ENCODE data around the gene MCRIP2. TPM values are rescaled to one million over a fixed set of nuclear protein-coding genes. Genes with fewer than 3 reads are reported as not detected.

Gene MCRIP2
- polyA plus RNA-seq, 1 donor: 15.5 TPM

DNA sequence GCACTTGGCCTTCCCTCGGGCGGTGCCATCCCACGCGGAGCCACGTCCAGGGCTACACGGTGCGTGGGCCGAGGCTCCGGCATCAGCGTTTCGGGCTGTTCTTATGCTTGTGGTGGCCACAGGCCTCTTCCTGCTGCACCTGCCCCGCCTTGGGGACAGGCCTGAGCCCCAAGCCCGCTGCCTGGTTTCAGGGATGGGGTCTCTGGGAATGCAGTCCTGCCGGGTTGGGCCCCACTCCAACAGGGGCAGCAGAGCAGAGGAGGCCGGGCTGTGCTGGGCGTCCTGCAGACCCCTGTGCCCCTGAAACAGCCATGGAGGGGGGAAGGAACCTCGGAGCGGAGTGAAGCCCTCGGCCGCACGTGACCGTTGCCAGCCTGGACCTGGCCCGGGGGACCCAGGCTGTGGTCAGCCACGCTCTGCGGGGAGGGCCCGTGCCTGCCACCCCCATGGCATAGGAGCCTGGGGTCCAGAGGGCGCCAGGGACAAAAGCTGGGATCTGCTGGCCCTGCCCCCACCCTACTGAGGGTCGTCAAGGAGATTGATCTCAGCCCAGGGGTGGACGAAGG is 11.3 kb upstream of the MCRIP2 start:
- no peak for DNase-seq

DNA sequence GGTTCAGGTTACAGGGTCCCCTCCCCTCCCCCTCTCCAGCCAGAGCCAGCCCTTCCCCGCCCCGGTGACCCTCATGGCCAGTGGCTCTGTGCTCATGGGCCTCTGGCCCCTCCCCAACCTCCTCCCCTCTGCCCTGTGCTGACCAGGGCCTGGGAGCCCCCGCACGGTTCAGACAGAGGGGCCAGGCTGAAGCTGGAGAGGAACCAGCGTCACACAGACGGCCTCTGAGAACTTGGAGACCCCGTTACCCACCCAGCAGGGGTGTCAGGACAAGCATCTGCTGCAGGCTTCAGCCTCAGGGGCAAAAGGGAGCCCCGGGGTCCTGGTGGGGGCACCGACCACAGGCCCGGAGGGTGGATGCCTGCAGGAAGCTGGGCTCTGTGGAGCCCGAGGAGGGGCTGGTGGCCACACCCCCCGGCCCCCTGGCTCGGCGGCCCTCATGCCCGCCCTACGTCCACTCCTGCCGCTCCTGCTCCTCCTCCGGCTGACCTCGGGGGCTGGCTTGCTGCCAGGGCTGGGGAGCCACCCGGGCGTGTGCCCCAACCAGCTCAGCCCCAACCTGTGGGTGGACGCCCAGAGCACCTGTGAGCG is 10.7 kb upstream of the MCRIP2 start, which contains the start of gene WFIKKN1:
WFIKKN1 (plus strand) TSS at position 171 of the 591 bp plus-strand sequence; CDS start at position 440, 269 bp downstream.
- DNase-seq: no peak

DNA sequence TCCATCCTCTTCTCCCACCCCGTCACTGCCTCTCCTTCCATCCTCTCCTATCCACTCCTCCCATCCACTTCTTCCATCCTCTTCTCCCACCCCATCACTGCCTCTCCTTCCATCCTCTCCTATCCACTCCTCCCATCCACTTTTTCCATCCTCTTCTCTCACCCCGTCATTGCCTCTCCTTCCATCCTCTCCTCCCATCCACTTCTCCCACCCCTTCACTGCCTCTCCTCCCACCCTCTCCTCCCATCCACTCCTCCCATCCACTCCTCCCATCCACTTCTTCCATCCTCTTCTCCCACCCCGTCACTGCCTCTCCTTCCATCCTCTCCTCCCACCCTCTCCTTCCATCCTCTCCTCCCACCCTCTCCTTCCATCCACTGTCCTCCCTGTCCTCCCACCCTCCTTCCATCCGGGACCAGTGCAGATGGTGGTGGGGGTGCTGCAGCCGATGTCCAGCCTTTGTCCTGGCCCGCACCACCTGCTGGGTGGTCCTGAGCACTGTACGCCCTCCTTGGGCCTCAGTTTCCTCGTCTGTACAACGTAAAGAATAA is 9.7 kb upstream of the MCRIP2 start:
- DNase-seq: no peak

DNA sequence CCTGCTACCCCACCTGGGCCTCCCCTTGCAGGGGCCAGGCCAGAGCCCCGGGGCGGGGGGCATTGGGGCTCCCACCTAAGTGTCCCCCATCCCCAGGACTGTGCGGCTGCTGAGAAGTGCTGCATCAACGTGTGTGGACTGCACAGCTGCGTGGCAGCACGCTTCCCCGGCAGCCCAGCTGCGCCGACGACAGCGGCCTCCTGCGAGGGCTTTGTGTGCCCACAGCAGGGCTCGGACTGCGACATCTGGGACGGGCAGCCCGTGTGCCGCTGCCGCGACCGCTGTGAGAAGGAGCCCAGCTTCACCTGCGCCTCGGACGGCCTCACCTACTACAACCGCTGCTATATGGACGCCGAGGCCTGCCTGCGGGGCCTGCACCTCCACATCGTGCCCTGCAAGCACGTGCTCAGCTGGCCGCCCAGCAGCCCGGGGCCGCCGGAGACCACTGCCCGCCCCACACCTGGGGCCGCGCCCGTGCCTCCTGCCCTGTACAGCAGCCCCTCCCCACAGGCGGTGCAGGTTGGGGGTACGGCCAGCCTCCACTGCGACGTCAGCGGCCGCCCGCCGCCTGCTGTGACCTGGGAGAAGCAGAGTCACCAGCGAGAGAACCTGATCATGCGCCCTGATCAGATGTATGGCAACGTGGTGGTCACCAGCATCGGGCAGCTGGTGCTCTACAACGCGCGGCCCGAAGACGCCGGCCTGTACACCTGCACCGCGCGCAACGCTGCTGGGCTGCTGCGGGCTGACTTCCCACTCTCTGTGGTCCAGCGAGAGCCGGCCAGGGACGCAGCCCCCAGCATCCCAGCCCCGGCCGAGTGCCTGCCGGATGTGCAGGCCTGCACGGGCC is 8.9 kb upstream of the MCRIP2 start:
- no peak for DNase-seq

DNA sequence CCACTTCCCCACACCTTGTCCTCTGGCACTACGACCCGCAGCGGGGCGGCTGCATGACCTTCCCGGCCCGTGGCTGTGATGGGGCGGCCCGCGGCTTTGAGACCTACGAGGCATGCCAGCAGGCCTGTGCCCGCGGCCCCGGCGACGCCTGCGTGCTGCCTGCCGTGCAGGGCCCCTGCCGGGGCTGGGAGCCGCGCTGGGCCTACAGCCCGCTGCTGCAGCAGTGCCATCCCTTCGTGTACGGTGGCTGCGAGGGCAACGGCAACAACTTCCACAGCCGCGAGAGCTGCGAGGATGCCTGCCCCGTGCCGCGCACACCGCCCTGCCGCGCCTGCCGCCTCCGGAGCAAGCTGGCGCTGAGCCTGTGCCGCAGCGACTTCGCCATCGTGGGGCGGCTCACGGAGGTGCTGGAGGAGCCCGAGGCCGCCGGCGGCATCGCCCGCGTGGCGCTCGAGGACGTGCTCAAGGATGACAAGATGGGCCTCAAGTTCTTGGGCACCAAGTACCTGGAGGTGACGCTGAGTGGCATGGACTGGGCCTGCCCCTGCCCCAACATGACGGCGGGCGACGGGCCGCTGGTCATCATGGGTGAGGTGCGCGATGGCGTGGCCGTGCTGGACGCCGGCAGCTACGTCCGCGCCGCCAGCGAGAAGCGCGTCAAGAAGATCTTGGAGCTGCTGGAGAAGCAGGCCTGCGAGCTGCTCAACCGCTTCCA is 8.1 kb upstream of the MCRIP2 start:
- DNase-seq: no peak

DNA sequence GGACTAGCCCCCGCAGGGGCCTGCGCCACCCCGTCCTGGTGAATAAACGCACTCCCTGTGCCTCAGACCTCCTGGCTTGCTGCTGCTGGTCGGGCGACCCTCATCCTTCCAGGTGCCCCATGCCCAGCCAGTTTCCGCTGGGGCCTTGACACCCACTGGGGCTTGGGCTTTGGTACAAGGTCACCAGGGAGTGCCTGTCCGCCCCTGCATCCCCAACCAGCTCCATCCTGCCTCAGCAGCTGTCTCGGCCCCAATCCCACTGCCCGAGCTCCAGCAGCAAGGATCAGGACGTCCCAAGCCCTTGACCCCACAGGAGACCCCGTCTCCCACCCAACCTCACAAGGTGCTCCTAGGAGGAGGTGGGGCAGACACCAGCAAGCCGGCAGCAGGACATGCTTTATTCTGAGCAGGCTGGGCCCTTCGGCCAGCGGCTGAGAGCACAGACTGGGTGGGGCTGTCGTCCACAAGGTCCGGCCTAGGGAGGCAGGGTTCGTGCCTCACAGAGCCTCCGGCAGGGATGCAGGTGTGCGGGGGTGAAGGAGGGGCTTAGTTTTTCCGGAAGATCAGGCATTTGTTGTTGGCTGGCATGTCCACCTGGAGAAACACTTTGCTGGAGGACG is 7.5 kb upstream of the MCRIP2 start:
- no peak for DNase-seq

DNA sequence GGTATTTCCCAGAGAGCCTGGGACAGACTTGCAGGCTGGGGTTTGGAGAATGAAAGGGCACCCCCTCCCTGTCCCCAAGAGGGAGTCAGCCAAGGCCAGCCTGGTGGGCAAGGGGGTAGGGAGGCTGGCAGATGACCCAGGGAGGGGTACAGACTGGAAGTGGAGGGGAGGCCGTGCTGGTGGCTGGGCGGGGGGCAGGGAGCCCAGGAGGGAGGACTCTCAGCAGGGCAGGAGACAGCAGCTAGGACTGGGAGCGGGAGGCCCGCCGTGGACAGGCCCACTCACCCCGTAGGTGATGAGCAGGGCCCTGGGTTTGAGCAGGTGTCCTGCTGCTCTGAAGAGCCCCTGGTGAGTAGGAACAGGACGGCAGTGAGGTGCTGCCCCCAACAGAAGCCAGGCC is 6.6 kb upstream of the MCRIP2 start:
- no peak for DNase-seq

DNA sequence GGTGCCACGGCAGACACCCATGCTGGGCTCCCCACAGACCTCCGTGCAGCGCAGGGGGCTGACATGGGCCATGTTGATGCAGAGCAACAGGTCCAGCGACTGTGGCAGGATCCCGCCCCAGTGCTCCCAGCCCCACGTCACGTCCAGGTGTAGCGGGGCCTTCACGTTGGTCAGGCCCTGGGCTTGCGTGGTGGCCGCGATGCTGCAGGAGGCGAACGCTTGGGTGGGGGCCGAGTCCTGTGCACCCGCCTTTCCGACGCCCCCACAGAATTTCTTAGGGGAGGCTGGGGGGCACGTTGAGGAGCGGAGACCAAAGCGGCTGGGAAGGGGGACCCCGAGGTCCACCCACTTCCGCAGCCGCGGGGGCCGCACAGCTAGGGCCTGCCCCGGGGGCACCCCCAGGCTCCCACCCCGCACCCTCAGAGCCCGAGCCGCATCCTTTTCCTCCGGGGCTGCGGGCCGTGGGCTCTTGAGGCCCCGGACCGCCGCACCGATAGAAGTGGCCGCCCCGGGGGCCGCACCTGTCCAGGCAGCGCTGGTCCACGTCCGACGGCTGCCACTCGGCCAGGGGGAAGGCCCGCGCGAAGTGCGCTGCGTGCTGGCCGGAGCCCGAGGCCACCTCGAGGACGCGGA is 5.9 kb upstream of the MCRIP2 start:
- no peak for DNase-seq

DNA sequence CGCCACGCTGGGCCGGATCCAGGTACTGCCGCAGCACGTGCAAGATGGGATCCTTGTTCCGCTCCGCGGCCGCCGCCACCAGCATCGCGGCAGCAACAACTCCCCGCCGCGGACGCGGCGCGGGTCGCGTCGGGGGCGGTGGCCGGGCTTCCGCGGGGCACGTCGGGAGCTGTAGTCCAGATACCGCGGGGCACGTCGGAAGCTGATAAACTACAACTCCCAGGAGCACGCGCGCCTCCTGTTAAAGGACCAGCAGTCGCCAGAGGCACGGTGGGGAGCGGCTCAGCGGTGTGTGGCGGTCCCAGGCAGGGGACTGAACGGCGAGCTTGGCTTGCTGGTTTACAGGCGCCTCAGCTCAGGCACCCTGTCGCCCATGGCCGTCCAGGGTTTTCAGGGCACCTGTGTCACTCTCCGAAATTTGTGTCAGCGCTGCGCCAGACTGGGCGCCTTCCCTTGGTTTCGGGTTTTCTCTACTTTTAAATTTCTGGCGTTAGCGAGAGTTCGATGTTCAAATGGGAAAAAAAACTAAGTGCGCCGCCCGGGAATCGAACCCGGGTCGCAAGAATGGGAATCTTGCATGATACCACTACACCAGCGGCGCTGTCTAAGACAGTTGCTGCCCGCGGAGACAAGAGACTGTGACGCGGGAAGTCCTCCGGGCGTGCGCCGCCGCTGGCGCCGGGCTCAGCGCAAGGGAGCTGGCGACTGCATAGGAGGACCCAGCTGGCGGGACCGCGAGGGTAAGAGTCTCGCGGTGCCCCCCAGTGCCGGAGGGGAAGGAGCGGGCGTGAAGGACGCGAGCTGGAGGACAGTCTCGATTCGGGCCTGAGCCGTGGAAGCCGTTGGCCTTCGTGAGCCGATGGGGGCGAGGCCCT is 5.2 kb upstream of the MCRIP2 start, which contains the start of gene METTL26:
METTL26 (minus strand) TSS at position 100 of the 875 bp plus-strand sequence; CDS start at position 85, 15 bp downstream.
- peak; percentile 92 for DNase-seq

DNA sequence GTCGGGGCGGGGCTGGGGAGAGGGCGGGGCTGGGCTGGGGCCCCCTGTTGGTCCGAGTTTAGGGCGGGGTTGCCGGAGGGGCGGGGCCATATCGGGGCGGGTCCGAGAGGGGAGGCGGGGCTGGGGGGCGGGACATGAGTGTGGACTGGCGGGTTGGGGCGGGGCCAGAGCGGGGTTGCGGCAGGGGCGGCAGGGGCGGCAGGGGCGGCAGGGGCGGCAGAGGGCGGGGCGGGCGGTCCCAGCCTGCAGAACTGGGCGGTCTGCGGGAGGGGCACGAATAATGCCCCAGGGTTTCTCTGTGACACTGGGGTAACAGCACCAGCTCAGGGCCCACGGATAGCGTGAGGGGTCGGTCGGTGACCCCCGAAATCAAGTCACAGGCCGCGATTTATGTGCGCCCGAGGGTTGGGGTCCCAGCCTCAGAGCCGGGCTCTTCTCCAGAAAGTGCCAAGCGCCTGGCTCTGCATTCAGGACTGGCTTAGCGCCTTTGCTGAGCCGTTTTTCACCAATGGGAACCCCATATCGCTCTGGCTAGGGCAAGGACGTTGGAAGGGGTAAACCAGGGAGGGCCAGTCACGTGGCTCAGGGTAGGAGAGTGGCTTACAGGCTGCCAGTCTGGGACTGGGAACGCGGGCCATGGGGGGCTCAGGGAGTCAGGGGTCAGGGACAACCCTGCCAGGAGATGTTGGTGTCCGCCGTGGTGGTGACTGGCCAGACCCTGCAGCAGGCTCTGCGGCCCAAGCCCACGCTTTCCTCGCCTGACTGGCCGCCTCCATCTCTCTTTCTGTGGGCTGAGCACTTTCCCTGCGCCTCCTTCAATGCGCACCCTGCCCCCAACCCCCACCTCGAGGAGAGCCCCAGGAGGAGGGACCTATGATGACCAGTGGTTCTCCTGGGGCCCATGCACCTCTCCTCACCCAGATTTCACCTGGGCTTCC is 4.3 kb upstream of the MCRIP2 start:
- peak; percentile 87 for DNase-seq

DNA sequence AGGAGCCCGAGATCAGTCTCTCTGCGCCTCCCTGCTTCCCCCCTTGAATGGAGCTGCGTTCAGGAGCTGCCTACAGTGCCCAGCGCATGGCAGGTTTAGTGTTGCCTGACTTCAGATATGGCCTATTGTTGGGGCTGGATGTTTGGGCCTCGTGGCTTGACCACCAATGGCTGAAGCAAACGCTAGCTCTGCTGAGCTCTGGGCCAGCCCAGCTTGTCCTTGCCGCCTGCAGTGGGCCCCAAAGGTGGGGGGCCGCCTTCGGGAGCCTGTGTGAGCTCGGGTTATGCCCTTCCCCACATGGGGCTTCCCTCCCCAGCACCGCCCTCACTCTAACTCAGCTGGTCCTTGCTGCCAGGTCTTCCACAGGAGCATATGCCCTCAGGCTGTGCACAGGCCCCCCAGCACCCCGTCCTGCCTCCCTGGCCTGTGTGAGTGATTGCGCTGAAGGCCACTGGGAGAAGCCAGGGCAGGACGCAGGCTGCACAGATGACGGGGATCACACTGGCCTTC is 3.5 kb upstream of the MCRIP2 start:
- DNase-seq: no peak

DNA sequence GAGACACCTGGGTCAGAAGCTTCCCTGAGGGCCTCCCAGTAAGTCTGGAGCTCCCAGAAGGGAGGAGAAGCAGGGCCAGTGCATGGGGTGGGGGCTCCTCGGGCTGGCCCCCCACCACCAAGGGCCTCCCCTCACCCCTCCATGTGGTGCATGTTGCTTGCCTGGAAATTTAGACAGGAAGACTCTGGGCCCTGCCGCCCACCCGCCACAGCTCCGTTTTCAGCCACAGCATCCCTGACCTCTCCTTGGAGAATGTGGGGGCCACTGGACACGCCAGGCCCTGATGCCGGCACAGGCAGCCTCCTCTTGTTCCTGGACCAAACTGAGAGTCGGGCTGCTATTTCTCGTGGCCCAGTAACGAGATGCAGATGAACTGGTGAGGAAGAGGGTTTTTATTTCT is 2.8 kb upstream of the MCRIP2 start:
- DNase-seq: no peak

DNA sequence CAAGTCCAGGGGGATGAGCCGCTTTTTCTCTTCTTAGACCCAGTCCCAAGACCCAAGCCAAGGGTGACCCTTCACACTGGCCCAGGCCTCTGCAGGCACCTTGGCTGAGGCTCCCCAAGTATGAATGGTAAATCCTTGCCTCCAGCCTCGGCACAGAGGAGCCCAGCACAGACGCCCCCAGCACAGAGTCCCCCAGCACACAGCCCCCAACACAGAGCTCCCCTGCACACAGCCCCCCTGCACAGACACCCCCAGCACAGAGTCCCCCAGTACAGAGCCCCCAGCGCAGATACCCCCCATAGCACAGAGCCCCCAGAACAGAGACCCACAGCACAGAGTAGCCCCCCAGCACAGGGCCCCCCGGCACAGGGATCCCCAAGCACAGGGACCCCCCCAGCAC is 1.0 kb upstream of the MCRIP2 start:
- DNase-seq: no peak

DNA sequence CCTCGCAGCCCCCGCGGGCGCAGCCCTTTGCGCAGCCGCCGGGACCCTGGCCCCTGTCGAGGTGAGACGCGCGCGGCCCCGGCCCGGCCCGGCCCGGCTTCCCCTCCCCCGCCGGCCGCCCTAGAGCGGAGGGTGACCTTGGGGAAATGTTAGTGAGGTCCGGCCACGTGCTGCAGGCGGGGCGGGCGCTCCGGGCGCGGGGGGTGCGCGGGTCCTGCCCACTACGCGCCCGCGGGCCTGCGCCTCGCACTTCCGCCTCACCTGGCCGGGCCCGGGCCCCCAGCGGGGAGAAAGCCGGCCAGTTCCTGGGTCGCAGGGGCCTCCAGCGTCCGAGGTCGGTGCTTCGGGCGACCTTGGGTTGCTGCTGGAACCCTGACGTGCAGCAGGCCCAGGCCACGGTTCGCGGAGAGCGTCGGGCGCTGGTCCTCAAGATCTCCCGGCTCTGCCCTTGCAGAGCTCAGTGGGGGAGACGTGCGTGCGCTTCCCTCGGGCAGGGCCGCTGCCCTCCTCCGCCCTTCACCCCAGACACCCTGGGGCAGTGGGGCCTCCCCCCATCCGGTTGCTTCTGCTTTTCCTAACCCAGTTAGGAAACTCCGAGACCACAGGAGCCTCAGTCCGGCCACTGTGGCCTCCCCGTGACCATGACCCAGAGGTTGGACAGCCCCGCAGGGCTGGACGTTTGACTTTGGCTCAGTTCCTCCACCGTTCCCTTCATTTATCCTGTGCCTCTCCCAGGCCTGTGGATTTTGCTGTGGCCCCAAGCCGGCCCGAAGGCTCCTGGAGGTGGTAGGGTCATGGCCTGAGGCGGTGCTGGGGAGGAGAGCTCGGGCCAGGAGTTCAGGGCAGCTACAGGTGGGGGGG is 791 bp downstream of the MCRIP2 start:
- no peak for DNase-seq

DNA sequence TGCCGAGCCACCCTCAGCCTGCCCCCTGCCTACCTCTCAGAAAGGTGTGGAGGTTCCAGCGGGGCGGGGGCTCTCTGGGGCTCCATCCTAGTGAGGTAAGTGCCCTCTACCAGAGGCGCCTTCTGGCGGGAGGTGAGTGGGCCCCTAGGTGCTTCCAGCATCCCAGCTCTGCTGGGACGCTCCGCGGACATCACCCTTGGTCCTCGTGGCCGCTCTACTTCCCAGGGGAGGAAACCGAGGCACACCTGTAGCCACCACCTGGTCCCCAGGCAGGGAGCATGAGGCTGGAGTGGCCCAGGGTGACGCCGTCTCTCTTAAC is 1.4 kb downstream of the MCRIP2 start:
- no peak for DNase-seq

DNA sequence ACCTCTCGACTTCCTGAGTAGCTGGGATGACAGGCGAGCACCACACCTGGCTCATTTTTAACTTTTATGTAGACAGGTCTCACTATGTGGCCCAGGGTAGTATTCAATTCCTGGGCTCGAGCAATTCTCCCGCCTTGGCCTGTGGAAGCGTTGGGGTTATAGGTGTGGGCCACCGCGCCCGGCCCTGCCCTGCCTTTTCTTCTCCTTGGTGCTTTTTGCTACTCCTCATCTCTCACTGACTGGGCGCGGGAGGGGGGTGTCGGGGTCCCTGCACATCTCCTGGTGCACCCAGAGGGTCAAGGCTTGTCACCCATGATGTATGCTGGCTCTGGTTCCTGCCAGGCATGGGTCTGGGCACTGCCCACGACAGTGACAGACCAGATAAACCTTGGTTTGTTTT is 2.9 kb downstream of the MCRIP2 start:
- no peak for DNase-seq

DNA sequence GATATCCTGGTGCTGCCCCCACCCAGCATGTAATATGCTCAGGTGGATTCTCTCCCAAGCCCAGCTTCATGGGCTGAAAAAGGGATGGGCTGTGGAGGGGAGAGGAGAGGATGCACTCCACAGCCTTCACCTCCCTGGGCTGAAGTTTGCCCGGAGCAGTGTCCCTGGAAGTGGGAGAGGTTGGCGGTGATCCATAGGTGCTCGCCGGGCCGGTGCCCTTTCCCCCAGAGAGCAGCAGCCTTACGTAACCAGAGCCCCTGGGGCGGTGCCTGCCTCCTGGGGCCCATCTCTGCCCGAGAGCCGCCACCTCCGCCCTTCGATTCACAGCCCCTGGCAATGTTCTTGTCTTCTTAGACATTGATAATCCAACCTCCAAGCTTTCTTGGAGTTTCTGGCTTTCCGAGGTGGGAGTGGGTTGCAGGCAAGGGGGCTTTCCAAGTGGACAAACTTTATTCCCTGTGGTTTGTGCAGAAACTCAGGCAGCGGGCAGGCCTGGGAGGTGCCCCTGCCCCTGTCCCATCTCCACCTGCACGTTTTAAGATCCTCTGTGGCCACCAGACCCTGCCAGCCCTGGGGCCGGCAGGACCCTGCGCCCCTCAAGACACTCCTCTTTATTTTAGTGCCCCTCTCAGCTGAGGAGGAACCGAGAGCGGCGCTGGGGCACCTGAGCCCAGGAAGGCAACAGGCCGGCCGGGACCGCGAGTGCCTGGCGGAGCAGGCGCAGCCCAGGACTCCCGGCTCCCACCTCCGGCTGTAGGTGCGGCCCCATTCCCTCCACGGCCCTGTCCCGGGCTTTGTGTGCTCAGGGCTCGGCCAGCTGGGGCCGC is 4.4 kb downstream of the MCRIP2 start:
- DNase-seq: no peak

All from left kidney (tissue), 2 donors.